HG02610 (cell line): ENCODE measurements around the gene PLEKHJ1.

Experiments used
- ATAC-seq: cut with Tn5 transposase; IDR thresholded peaks from one replicate; pipeline ENCODE4 v1.9.1; 2021; ENCODE audit warnings: mild to moderate bottlenecking, moderate library complexity; ENCODE audit not compliant: unreplicated experiment

PLEKHJ1 gene

DNA sequence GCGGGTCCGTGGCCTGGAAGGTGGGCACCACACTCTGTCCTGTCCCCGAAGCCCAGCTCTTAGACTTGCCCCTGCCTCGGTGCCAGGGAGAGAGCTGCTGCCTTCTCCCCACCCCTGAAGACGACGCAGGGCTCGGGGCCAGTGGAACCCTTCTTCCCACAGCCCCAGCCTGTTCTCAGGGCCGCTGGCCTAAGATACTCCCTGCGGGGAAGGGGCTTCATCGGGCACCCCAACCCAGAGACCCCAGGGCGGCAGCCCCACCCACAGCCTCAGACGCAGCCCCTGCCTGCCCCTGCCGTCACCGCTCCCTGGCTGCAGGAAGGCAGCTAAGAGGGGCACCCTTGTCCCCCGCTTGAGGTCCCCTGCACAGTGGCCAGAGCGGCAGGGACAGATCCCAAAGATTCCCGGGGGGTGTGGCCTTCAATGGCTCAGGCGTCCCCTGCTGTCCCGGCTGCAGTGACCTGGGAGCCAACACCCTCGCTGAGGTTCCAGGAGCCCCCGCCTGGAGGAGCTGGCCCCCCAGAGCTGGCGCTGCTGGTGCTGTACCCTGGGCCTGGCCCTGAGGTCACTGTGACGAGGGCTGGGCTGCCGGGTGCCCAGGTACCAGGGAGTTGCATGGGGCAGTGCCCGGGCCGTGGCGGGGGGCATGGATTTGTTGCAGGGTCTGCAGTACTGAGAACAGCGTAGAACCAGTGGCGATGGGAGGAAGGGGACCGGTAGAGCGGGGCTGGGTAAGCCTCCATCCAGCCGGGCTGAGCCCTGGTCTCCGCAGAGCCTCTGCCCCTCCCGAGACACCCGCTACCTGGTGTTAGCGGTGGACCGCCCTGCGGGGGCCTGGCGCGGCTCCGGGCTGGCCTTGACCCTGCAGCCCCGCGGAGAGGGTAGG lies 14.0 kb upstream of the PLEKHJ1 start:
- ATAC-seq, result no peak

DNA sequence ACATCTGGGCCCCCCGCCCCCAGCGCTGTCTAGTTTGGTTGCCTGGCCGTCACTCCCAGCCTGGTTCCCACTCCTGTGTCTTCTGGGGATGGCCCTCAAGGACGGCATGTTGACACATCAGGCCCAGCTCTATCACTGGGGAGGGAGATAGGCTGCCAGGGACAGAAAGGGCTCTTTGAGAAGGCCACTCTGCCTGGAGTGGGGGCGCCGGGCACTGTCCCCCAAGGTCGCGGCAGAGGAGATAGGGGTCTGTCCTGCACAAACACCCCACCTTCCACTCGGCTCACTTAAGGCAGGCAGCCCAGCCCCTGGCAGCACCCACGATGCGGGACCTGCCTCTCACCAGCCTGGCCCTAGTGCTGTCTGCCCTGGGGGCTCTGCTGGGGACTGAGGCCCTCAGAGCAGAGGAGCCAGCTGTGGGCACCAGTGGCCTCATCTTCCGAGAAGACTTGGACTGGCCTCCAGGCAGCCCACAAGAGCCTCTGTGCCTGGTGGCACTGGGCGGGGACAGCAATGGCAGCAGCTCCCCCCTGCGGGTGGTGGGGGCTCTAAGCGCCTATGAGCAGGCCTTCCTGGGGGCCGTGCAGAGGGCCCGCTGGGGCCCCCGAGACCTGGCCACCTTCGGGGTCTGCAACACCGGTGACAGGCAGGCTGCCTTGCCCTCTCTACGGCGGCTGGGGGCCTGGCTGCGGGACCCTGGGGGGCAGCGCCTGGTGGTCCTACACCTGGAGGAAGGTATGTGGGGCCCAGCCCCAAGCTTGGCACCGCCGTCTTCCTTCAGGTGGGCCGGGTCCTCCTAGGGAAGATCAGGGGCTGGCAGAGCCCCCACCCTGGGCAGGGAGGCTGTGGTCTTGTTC lies 13.1 kb upstream of the PLEKHJ1 start, which contains the start of gene AMH:
AMH (plus strand) TSS at position 314 of the 857 bp plus-strand sequence; CDS start at position 324, 10 bp downstream.
- no peak for ATAC-seq

DNA sequence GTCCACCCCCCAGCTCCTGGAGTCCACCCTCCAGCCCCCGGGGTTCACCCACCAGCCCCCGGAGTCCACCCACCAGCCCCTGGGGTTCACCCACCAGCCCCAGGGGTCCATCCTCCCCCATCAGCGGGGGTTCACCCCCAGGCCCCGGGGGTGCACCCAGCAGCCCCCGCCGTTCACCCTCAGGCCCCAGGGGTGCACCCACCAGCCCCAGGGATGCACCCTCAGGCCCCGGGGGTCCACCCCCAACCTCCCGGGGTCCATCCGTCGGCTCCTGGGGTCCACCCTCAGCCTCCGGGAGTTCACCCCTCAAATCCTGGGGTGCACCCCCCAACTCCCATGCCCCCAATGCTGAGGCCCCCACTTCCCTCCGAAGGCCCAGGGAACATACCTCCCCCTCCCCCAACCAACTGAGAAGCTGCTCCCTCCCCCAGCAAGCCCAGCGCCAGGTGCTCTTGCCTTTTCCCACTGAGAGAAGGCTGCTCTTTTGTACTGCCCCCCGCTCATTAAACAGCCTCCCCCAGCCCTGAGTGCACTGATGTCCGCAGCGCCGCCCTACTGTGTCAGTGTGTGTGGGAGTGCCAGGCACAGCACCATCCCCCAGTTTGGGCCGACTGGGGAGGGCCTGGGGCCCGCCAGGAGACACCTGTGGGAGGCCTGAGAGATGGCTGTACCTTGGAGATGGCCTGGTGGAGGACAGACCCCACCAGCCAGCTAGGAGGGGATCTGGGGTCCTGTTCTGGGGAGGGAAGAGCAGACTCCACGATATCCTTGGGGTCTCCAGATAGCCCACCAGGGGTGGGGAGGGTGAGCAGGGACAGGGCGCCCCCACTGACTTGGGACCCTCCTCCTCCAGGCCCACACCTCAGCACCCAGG lies 12.2 kb upstream of the PLEKHJ1 start:
- no peak for ATAC-seq

DNA sequence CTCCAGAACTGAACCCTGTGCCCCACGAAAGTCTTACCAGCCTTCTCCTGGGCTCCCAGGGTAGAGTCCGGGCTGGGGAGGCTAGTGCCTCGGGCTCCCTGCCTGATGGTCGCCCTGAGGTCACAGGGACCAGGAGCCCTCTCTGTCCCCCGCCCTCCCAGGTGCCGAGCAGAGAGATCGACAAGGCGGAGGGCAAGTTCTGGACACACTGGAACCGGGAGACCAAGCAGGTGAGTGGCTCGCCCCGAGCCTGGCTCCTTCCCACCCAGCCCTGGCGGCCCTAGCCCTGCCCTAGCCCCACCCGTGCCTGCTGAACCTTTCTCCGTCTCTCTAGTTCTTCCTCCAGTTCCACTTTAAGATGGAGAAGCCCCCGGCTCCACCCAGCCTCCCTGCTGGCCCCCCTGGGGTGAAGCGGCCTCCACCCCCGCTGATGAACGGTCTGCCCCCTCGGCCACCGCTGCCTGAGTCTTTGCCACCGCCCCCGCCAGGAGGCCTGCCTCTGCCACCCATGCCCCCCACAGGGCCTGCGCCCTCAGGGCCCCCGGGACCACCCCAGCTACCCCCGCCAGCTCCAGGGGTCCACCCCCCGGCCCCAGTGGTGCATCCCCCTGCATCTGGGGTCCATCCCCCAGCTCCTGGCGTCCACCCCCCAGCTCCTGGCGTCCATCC lies 11.4 kb upstream of the PLEKHJ1 start:
- no peak for ATAC-seq

DNA sequence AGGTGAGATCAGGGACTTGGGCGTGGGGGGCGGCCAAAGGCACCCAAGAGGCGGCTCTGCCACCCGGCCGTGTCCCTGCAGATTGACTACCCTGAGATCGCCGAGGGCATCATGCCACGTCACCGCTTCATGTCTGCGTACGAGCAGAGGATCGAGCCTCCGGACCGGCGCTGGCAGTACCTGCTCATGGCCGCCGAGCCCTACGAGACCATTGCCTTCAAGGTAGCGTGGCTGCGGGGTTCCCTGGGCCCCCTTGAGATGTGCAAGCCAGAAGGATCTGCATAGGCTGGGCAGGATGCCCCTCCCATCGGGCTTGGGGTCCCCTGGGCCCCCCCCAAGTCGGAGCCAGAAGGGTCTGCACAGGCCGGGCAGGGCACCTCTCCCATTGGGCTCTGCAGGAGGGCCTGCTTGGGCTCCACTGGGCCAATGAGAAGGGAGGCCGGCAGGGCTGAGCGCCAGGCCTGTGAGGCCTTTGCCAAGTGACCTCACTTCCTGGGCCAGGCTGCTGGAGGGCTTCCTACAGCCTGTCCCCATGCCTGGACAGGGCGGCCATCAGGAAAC lies 10.8 kb upstream of the PLEKHJ1 start:
- ATAC-seq, result no peak

DNA sequence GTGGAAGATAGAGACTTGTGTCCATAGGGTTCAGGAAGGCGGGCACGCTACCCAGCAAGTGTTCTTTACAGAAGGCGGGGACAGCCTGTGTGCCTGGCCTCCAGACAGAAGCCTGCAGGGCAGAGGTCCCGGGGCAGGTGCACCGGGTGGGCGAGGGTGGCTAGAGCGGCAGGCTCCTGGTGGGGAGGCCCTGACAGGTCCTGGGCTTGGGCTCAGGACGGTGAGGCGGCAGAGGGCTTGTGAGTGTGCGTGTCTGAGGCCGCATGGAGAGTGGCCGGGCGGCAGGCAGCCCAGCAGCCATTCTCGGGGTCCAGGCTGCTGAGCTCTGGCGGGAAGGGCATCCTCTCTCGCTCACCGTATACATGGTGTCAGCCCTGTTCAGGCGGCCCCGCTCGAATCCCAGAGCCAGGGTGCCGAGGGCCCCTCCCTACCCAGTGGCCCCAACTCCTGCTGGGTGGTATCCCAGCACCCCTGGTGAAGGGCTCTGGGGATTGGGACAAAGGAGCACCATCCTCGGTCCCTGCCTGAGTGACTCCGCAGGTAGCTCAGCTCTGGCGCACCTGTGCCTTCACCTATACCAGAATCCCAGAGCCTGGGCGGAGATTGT lies 10.0 kb upstream of the PLEKHJ1 start:
- ATAC-seq, result no peak

DNA sequence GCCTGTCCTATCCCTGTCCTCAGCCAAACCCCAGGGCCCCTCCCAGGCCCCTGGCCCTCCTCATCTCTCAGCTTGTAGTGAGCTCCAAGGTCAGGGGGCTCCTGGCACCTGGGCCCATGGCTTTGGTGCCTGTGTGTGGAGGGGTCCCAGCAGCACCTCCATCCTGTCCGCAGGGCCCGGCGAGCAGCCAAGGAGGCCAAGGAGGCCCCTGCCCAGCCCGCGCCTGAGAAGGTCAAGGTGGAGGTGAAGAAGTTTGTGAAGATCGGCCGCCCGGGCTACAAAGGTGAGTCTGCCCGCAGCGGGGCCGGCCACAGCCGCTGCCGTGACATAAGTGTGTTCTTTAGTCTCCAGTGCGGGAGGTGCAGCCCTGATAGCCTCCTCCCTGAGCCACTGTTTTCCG lies 9.1 kb upstream of the PLEKHJ1 start:
- no peak for ATAC-seq

DNA sequence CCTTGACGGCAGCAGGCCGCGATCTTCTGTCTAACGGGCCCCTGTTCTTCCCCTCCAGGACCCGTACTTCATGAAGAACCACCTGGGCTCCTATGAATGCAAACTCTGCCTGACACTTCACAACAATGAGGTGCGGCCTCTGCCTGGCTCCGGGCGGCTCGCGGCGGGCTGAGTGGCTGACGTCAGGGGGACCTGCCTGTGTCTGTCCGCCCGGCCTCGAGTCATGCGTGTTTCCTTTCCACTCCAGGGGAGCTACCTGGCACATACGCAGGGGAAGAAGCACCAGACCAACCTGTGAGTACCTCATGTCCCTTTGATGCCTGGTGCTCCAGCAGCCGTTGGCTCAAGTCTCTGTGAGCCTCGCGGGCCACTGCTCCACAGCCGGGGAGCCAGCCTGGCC lies 8.4 kb upstream of the PLEKHJ1 start:
- ATAC-seq, result no peak

DNA sequence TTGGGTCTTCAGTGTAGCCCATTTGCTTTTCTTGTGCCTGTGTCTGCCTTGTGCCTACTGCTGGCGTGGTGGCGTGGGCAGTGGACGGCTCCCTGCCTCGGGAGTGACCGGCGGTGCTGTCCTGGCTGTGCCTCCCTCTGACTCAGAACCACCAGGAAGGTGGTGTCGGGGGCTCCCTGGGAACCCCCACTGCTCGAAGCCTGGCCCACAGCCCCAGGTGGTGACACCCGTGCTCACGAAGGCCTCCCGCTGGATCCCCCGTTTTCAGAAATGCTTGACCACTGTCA lies 7.9 kb upstream of the PLEKHJ1 start:
- no peak for ATAC-seq

DNA sequence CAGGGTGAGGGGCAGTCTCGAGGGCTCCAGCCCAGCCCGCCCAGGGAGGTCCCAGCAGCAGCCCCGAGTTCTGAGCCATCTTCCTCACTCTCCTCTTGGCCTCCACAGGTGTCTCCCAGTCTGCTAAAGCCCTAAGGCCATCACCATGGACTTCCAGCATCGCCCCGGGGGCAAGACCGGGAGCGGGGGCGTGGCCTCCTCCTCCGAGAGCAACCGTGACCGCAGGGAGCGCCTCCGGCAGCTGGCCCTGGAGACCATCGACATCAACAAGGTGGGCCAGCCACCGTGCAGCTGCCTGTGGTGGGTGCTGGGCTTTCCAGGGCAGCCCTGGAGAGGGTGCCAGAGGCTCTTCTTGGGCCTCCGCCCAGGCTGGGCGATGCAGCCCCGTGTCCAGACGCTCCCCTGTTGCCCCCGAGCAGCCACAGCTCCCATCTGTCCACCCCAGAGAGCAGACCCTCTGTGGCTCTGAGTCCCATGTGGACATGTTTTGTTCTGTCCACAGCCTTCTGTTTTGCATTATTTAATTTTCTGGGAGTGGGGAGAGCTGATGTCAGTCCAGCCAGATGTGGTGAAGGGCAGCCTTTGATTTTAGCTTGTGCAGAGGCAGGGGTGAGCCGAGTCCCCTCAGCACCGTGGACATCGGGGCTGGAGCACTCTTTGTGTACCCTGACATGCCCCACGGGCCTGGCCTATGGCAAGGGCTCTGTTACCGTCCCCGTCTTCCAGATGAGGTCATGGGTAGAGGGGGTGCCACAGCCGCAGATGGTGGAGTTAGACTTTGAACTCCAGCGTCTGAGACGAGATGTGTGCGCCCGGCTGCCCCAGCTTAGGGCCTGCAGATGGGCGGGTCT lies 7.4 kb upstream of the PLEKHJ1 start:
- no peak for ATAC-seq

DNA sequence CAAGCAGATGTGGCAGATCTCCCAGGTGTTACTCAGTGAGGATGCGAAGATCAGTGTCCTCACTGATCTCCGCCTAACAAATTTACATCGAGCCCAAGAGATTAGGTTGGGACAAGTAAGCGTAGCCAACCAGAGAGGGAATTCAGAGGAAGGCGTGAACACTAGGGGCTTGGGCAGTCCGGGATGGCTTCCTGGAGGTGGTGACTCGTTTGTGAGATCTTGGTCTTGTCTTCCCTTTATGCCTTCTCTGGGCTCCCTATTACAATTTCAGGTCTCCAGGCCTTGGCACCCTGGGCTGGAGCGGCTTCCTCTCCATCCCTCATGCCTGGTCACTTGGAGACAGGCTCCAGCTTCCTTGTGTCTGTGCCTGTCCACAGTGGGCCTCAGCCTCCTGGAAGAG lies 6.7 kb upstream of the PLEKHJ1 start:
- ATAC-seq, result no peak

DNA sequence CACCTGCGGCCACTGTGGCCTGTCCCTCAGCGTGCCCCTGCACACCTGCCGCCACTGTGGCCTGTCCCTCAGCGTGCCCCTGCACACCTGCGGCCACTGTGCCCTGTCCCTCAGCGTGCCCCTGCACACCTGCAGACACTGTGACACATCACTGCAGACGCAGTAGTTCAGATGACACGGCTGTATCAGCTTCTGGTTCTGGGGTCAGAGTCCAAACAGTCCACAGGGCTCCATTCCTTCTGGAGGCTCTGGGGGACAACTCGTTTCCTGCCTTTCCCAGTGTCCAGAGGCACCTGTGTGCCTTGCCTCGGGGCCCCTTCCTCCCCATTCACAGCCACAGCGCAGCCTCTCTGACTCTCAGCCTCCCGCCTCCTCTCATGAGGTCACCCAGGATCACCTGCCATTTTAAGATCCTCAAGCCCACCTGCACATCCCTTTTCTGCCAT lies 6.0 kb upstream of the PLEKHJ1 start:
- no peak for ATAC-seq

DNA sequence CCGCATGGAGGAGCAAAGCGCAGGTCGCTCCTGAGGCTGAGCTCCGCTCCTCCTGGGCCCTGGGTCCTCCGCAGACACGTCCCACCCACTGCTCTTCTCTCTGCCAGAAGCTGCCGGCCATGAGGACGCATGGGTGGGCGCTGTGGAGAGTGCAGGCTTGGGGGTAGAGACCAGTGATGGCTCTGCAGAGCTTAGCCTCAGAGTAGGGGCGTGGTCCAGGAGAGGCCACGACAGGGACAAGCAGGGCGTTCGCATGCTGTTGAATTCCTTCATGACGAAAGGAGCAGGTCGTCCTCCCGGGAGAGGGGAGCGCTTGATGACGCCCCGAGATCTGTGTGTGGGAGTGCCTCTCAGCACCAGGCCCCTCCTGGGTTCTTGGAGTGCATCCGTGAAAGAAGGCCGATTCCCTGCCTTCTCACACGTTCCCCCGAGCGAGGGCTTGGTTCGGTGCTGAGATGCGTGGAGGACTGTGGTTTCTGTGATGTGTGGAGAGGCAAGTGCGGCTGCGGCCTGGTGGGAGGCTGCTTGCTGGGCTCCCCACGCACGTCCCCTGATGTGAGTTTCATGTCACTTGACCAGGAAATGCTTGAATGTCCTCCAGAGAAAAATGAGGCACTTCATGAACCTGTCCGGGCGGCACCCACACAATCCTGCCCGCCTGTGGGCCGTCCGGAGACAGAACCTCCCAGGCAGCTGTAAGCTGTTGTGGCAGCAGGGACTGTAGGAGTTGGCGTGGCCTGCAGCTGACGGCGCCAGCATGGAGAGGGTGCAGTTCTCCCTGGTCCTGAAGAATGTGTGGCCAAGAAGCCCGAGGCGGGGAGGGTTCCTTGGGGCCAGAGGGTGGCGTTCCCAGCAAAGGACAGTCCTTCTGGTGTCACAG lies 5.0 kb upstream of the PLEKHJ1 start:
- no peak for ATAC-seq

DNA sequence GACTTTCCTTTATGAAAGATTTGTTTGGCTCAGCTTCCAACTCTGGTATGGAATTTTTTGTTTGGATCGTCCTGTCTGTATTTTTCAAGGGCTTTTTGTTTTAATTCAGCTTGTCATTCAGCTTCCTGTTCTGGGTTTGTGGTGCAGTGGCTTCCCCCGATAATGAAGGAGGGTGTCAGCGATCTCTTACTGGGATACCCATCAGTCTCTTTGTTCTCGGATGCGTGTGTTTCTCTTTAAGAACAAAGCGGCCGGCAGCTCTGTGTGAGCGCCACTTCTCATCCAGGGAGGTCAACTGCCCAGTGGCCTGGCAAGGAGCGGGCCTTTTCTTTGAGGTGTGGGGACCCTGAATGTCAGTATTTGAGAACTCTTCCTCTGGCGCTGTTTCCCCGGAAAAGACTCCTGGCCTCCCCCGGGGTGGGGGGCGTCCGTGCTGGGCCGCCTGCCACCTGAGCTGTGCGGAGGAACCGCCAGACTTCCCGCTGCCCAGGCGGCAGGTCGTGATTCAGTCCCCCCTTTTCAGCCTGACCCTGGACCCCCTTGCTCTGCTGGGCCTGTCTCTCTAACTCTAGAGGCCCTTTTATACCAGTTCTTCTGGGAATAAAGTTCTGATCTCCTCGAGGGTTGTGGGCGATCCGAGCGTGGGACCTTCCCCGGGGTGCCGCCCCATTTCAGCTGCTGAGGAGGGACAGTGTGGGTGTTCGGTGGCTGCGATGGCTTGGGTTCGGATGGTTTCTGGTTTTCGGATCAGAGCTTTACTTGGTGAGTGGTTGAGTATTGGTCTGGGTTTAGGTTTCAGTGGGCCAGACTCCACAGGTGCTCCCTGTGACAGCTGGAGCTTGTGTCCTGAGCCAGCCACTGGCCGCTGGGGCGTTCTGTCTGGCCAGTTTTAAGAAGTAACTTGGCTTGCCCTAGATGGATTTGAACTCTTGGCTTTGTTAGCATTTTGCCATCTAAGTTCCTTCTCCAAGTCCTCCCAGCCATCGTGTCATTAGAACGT lies 3.9 kb upstream of the PLEKHJ1 start:
- no peak for ATAC-seq

DNA sequence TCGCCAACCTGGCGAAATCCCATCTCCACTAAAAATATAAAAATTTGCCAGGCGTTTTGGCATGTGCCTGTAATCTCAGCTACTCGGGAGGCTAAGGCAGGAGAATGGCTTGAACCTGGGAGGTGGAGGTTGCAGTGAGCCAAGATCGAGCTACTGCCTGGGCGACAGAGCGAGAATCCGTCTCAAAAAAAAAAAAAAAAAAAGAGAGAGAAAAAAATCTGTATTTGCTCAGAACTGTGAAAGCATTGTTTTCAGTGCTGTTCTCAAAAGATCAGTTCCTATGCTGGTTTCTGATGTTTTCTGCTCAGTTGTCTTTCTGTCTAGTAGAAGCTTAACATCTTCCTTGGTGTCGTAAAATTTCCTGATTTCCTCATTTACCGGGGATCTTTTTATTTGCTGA lies 3.0 kb upstream of the PLEKHJ1 start:
- no peak for ATAC-seq

DNA sequence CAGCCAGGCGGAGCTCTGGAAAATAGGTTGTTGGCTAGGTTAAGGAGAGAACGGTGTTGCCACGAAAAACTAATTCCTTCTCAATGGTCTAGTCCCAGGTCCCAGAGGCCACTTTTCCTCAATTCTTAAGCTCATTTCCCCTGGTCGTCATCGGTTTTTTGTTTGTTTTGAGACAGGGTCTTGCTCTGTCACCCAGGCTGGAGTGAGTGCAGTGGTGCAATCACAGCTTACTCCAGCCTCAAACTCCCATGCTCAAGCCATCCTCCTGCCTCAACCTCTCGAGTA lies 1.7 kb upstream of the PLEKHJ1 start:
- ATAC-seq, result no peak
